Measurements from ENCODE around the gene YDJC.
"Not testable (repeated sequence)": the region's sequence is repeated elsewhere in the genome, so short reads cannot be mapped to it uniquely, and the experiment has no call there.

Gene YDJC

GRCh38 chr22:21629255-21630149 lies at the start of gene YDJC:
Gene YDJC (minus strand): TSS chr22:21630022. CDS start chr22:21630014, 8 bp downstream.
- DNase-seq = peak; percentile 90

GRCh38 chr22:21679383-21679782 lies 49.6 kb upstream of the YDJC start:
- no peak for DNase-seq

- DNase-seq = not testable (repeated sequence)
These were observed 49.0 kb upstream of the YDJC start for GRCh38 chr22:21678842-21679241.

GRCh38 chr22:21677606-21678443 lies 48.0 kb upstream of the YDJC start:
- no peak for DNase-seq

GRCh38 chr22:21674638-21675245 lies 44.9 kb upstream of the YDJC start:
- no peak for DNase-seq

- no peak for DNase-seq
These were observed 43.9 kb upstream of the YDJC start for GRCh38 chr22:21673534-21674321.

- no peak for DNase-seq
These were observed 42.3 kb upstream of the YDJC start for GRCh38 chr22:21672107-21672629.

- no peak for DNase-seq
These were observed 39.2 kb upstream of the YDJC start for GRCh38 chr22:21669026-21669425.

GRCh38 chr22:21666786-21667185 lies 37.0 kb upstream of the YDJC start:
- DNase-seq = no peak

GRCh38 chr22:21665047-21665851 lies 35.4 kb upstream of the YDJC start:
- no peak for DNase-seq

- no peak for DNase-seq
These were observed 33.9 kb upstream of the YDJC start for GRCh38 chr22:21663738-21664137.

GRCh38 chr22:21661991-21662390 lies 32.2 kb upstream of the YDJC start:
- DNase-seq = no peak

GRCh38 chr22:21660904-21661303 lies 31.1 kb upstream of the YDJC start:
- DNase-seq = no peak

GRCh38 chr22:21659864-21660525 lies 30.2 kb upstream of the YDJC start:
- DNase-seq = no peak

- DNase-seq = peak; percentile 74
These were observed 27.7 kb upstream of the YDJC start for GRCh38 chr22:21657360-21658032.

- DNase-seq = no peak
These were observed 27.2 kb upstream of the YDJC start for GRCh38 chr22:21657020-21657359.

GRCh38 chr22:21652547-21653545 lies 23.0 kb upstream of the YDJC start:
- DNase-seq = no peak

GRCh38 chr22:21652010-21652546 lies 22.3 kb upstream of the YDJC start:
- peak; percentile 84 for DNase-seq

- DNase-seq = no peak
These were observed 21.7 kb upstream of the YDJC start for GRCh38 chr22:21651521-21652009.

Measured in inflammatory macrophage treated with lipopolysaccharide for 4 hours (primary cell).